ENCODE results near the gene CDK19.

The CDK19 gene

GRCh38 chr6:110629153-110629552, 186.1 kb downstream of the CDK19 start:
- no peak overlapping the region for H3K23ac ChIP-seq (ENCODE audit: low read depth, low read length, poor library complexity)
- H3K4me2 ChIP-seq (ENCODE audit: insufficient read depth, low read length, poor library complexity, severe bottlenecking) = no peak overlapping the region
- H4K8ac ChIP-seq (ENCODE audit: low read depth, low read length) = no peak overlapping the region
- WGBS, 2 donors (ENCODE audit: extremely low coverage in 2 of 2, insufficient read length in 2 of 2, insufficient replicate concordance in 1 of 2) = no CpG with 5 or more reads among the region's 2 CpGs
- no peak overlapping the region for H3K18ac ChIP-seq (ENCODE audit: low read length)
- no peaks in the 10 kb centered on the region for H3K4me1 ChIP-seq (ENCODE audit: control insufficient read depth in 2 of 2, insufficient read depth in 1 of 2, low read depth in 1 of 2, low read length in 2 of 2)
- H2AK5ac ChIP-seq (ENCODE audit: low read depth, low read length) = no peak overlapping the region
- no peak overlapping the region for H2BK5ac ChIP-seq (ENCODE audit: low read length)
- no peak overlapping the region for H3K4me3 ChIP-seq (ENCODE audit: low read length in 2 of 2)
- peaks cover 0 to 38% of the 10 kb centered on the region in 2 donors for H3K36me3 ChIP-seq (replicated peaks in 1 of 2; ENCODE audit: control insufficient read depth in 2 of 2, insufficient read depth in 2 of 2, low read length in 2 of 2)
- no peaks in the 10 kb centered on the region for H3K79me1 ChIP-seq (ENCODE audit: low read depth, low read length)
- no peak overlapping the region for H3K9ac ChIP-seq (ENCODE audit: low read depth, low read length, poor library complexity)
- no peak overlapping the region for H2BK15ac ChIP-seq (ENCODE audit: low read length)
- H2BK120ac ChIP-seq (ENCODE audit: low read depth, low read length) = no peak overlapping the region
- H3K27ac ChIP-seq (replicated peaks; ENCODE audit: low read length) = no peak overlapping the region
- no peak overlapping the region for H2AFZ ChIP-seq (ENCODE audit: low read length)
- no peaks in the 10 kb centered on the region for H3K27me3 ChIP-seq (ENCODE audit: control insufficient read depth in 3 of 3, insufficient read depth in 3 of 3, low read depth in 1 of 3, low read length in 3 of 3)
- H4K91ac ChIP-seq (ENCODE audit: low read depth, low read length, poor library complexity) = no peak overlapping the region
- DNase-seq (ENCODE audit: low spot score) = no peak
- H3K9me3 ChIP-seq (replicated peaks in 1 of 2; ENCODE audit: control insufficient read depth in 2 of 2, insufficient read depth in 1 of 2, low read depth in 1 of 2, low read length in 2 of 2) = no peaks in the 10 kb centered on the region
- no peak overlapping the region for H3K4ac ChIP-seq (ENCODE audit: low read length)
- H2BK12ac ChIP-seq (ENCODE audit: low read length) = no peak overlapping the region
- no peak overlapping the region for H3K14ac ChIP-seq (ENCODE audit: low read length)

- H3K14ac ChIP-seq (ENCODE audit: low read length) = no peak overlapping the region
- no peak overlapping the region for H3K4ac ChIP-seq (ENCODE audit: low read length)
- H2BK120ac ChIP-seq (ENCODE audit: low read depth, low read length) = no peak overlapping the region
- H3K79me1 ChIP-seq (ENCODE audit: low read depth, low read length) = no peaks in the 10 kb centered on the region
- H2BK15ac ChIP-seq (ENCODE audit: low read length) = no peak overlapping the region
- no peaks in the 10 kb centered on the region for H3K27me3 ChIP-seq (ENCODE audit: control insufficient read depth in 3 of 3, insufficient read depth in 3 of 3, low read depth in 1 of 3, low read length in 3 of 3)
- H3K4me2 ChIP-seq (ENCODE audit: insufficient read depth, low read length, poor library complexity, severe bottlenecking) = no peak overlapping the region
- WGBS, 2 donors (ENCODE audit: extremely low coverage in 2 of 2, insufficient read length in 2 of 2, insufficient replicate concordance in 1 of 2) = no CpG with 5 or more reads among the region's 5 CpGs
- no peaks in the 10 kb centered on the region for H3K4me1 ChIP-seq (ENCODE audit: control insufficient read depth in 2 of 2, insufficient read depth in 1 of 2, low read depth in 1 of 2, low read length in 2 of 2)
- no peak overlapping the region for H3K27ac ChIP-seq (replicated peaks; ENCODE audit: low read length)
- H3K18ac ChIP-seq (ENCODE audit: low read length) = no peak overlapping the region
- no peak overlapping the region for H3K23ac ChIP-seq (ENCODE audit: low read depth, low read length, poor library complexity)
- DNase-seq (ENCODE audit: low spot score) = no peak
- no peak overlapping the region for H4K8ac ChIP-seq (ENCODE audit: low read depth, low read length)
- no peak overlapping the region for H3K9ac ChIP-seq (ENCODE audit: low read depth, low read length, poor library complexity)
- H2BK12ac ChIP-seq (ENCODE audit: low read length) = no peak overlapping the region
- H3K9me3 ChIP-seq (replicated peaks in 1 of 2; ENCODE audit: control insufficient read depth in 2 of 2, insufficient read depth in 1 of 2, low read depth in 1 of 2, low read length in 2 of 2) = no peaks in the 10 kb centered on the region
- no peak overlapping the region for H3K4me3 ChIP-seq (ENCODE audit: low read length in 2 of 2)
- peaks cover 0 to 44% of the 10 kb centered on the region in 2 donors for H3K36me3 ChIP-seq (replicated peaks in 1 of 2; ENCODE audit: control insufficient read depth in 2 of 2, insufficient read depth in 2 of 2, low read length in 2 of 2)
- no peak overlapping the region for H2AK5ac ChIP-seq (ENCODE audit: low read depth, low read length)
- no peak overlapping the region for H2AFZ ChIP-seq (ENCODE audit: low read length)
- H2BK5ac ChIP-seq (ENCODE audit: low read length) = no peak overlapping the region
- H4K91ac ChIP-seq (ENCODE audit: low read depth, low read length, poor library complexity) = no peak overlapping the region
Observed at GRCh38 chr6:110628330-110628729, 186.9 kb downstream of the CDK19 start.

GRCh38 chr6:110626442-110626841, 188.8 kb downstream of the CDK19 start:
- no peaks in the 10 kb centered on the region for H3K9me3 ChIP-seq (replicated peaks in 1 of 2; ENCODE audit: control insufficient read depth in 2 of 2, insufficient read depth in 1 of 2, low read depth in 1 of 2, low read length in 2 of 2)
- no peak overlapping the region for H3K4me3 ChIP-seq (ENCODE audit: low read length in 2 of 2)
- H3K27me3 ChIP-seq (ENCODE audit: control insufficient read depth in 3 of 3, insufficient read depth in 3 of 3, low read depth in 1 of 3, low read length in 3 of 3) = no peaks in the 10 kb centered on the region
- no peak overlapping the region for H4K8ac ChIP-seq (ENCODE audit: low read depth, low read length)
- no peak overlapping the region for H2BK120ac ChIP-seq (ENCODE audit: low read depth, low read length)
- H3K4me2 ChIP-seq (ENCODE audit: insufficient read depth, low read length, poor library complexity, severe bottlenecking) = no peak overlapping the region
- no peak overlapping the region for H3K4ac ChIP-seq (ENCODE audit: low read length)
- no peaks in the 10 kb centered on the region for H3K4me1 ChIP-seq (ENCODE audit: control insufficient read depth in 2 of 2, insufficient read depth in 1 of 2, low read depth in 1 of 2, low read length in 2 of 2)
- no peak overlapping the region for H2BK5ac ChIP-seq (ENCODE audit: low read length)
- no peak overlapping the region for H3K23ac ChIP-seq (ENCODE audit: low read depth, low read length, poor library complexity)
- DNase-seq (ENCODE audit: low spot score) = no peak
- no peak overlapping the region for H4K91ac ChIP-seq (ENCODE audit: low read depth, low read length, poor library complexity)
- H2BK15ac ChIP-seq (ENCODE audit: low read length) = no peak overlapping the region
- H3K14ac ChIP-seq (ENCODE audit: low read length) = no peak overlapping the region
- no peak overlapping the region for H3K18ac ChIP-seq (ENCODE audit: low read length)
- H2BK12ac ChIP-seq (ENCODE audit: low read length) = no peak overlapping the region
- H3K79me1 ChIP-seq (ENCODE audit: low read depth, low read length) = no peaks in the 10 kb centered on the region
- H2AK5ac ChIP-seq (ENCODE audit: low read depth, low read length) = no peak overlapping the region
- H3K9ac ChIP-seq (ENCODE audit: low read depth, low read length, poor library complexity) = no peak overlapping the region
- H3K36me3 ChIP-seq (replicated peaks in 1 of 2; ENCODE audit: control insufficient read depth in 2 of 2, insufficient read depth in 2 of 2, low read length in 2 of 2) = peaks cover 5 to 61% of the 10 kb centered on the region in 2 donors
- no CpG with 5 or more reads among the region's 1 CpG for WGBS, 2 donors (ENCODE audit: extremely low coverage in 2 of 2, insufficient read length in 2 of 2, insufficient replicate concordance in 1 of 2)
- no peak overlapping the region for H3K27ac ChIP-seq (replicated peaks; ENCODE audit: low read length)
- no peak overlapping the region for H2AFZ ChIP-seq (ENCODE audit: low read length)

- Histone ChIP-seq H3K14ac (ENCODE audit: low read length) (no peak overlapping the region), H2AFZ (ENCODE audit: low read length) (no peak overlapping the region), H3K9ac (ENCODE audit: low read depth, low read length, poor library complexity) (no peak overlapping the region), H3K79me1 (ENCODE audit: low read depth, low read length) (no peaks in the 10 kb centered on the region), H3K23ac (ENCODE audit: low read depth, low read length, poor library complexity) (no peak overlapping the region), H3K4me1 (ENCODE audit: control insufficient read depth in 2 of 2, insufficient read depth in 1 of 2, low read depth in 1 of 2, low read length in 2 of 2) (no peaks in the 10 kb centered on the region), H2BK15ac (ENCODE audit: low read length) (no peak overlapping the region), H2BK5ac (ENCODE audit: low read length) (no peak overlapping the region), H3K27me3 (ENCODE audit: control insufficient read depth in 3 of 3, insufficient read depth in 3 of 3, low read depth in 1 of 3, low read length in 3 of 3) (no peaks in the 10 kb centered on the region), H4K8ac (ENCODE audit: low read depth, low read length) (no peak overlapping the region), H3K4me3 (ENCODE audit: low read length in 2 of 2) (no peak overlapping the region), H4K91ac (ENCODE audit: low read depth, low read length, poor library complexity) (no peak overlapping the region), H3K18ac (ENCODE audit: low read length) (no peak overlapping the region), H3K36me3 (replicated peaks in 1 of 2; ENCODE audit: control insufficient read depth in 2 of 2, insufficient read depth in 2 of 2, low read length in 2 of 2) (peaks cover 7 to 63% of the 10 kb centered on the region in 2 donors), H3K27ac (replicated peaks; ENCODE audit: low read length) (no peak overlapping the region), H2BK120ac (ENCODE audit: low read depth, low read length) (no peak overlapping the region), H3K4me2 (ENCODE audit: insufficient read depth, low read length, poor library complexity, severe bottlenecking) (no peak overlapping the region), H3K9me3 (replicated peaks in 1 of 2; ENCODE audit: control insufficient read depth in 2 of 2, insufficient read depth in 1 of 2, low read depth in 1 of 2, low read length in 2 of 2) (no peaks in the 10 kb centered on the region), H2BK12ac (ENCODE audit: low read length) (no peak overlapping the region), H2AK5ac (ENCODE audit: low read depth, low read length) (no peak overlapping the region), H3K4ac (ENCODE audit: low read length) (no peak overlapping the region)
- WGBS, 2 donors (ENCODE audit: extremely low coverage in 2 of 2, insufficient read length in 2 of 2, insufficient replicate concordance in 1 of 2) = no CpG with 5 or more reads among the region's 2 CpGs
- no peak for DNase-seq (ENCODE audit: low spot score)
Observed at GRCh38 chr6:110625883-110626282, 189.4 kb downstream of the CDK19 start.

Measured in neuronal stem cell (in vitro differentiated cells).